Ovary (tissue), 3 donors: Measurements from ENCODE around the gene IL4I1.

Source experiments
- CTCF ChIP-seq, 3 donors: fragments of 450-650 bp in 2 of 3; fragments of 200-600 bp in 1 of 3; IDR thresholded peaks; one replicate each; pipeline versions ENCODE4 v1.5.1 to v1.8.0; 2016 to 2022; ENCODE audit warnings: antibody characterized with exemption in 3 of 3, mild to moderate bottlenecking in 1 of 3
- EP300 ChIP-seq: sonication (generic); formaldehyde crosslinking; IDR thresholded peaks from one replicate; pipeline ENCODE4 v1.6.1; 2017; ENCODE audit warnings: antibody characterized with exemption
- donor health status: DM: no; HTN: no; CAD: no.

GRCh38 chr19:49884760-49885159 lies 11.9 kb downstream of the IL4I1 start:
- TF ChIP-seq CTCF (IDR thresholded peaks at IDR 0.05) (no peak), EP300 (no peak)
